ENCODE measurements around the gene EFCAB6. TPM values are rescaled to one million over a fixed set of nuclear protein-coding genes. Genes with fewer than 3 reads are reported as not detected.

The EFCAB6 gene
- total RNA-seq, 1 donor from 2014 or later: 1.5 TPM

DNA sequence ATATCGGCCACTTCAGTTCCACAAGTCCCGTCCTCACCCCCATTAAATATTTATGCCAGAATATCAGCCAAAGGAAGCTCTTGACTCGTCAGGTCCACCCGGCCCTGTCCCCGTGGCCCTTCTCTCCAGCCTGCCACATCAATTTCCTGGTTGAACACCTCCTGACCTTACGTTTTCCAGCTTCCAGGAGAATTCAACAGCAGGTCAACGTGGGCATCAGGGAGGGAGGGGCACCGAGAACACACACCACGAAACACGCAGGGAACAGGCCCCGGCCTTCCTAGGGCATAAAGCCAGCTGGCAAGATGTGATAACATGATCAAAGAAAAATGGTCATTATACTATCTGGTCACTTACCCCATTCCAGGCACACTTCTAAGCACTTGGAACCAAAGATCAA lies 34.9 kb upstream of the EFCAB6 start:
- H3K4me1 Mint-ChIP-seq: no peaks in the 10 kb centered on the region
- no peak for DNase-seq (ENCODE audit: low read depth, low spot score)
- H3K36me3 Mint-ChIP-seq (ENCODE audit: low read depth): no peaks in the 10 kb centered on the region
- no peak overlapping the region for H3K27ac Mint-ChIP-seq (ENCODE audit: unreplicated experiment)
- TF ChIP-seq, protein P1, sequence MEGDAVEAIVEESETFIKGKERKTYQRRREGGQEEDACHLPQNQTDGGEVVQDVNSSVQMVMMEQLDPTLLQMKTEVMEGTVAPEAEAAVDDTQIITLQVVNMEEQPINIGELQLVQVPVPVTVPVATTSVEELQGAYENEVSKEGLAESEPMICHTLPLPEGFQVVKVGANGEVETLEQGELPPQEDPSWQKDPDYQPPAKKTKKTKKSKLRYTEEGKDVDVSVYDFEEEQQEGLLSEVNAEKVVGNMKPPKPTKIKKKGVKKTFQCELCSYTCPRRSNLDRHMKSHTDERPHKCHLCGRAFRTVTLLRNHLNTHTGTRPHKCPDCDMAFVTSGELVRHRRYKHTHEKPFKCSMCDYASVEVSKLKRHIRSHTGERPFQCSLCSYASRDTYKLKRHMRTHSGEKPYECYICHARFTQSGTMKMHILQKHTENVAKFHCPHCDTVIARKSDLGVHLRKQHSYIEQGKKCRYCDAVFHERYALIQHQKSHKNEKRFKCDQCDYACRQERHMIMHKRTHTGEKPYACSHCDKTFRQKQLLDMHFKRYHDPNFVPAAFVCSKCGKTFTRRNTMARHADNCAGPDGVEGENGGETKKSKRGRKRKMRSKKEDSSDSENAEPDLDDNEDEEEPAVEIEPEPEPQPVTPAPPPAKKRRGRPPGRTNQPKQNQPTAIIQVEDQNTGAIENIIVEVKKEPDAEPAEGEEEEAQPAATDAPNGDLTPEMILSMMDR (conservative IDR thresholded peaks at IDR 0.05): no peak
- no peaks in the 10 kb centered on the region for H3K9me3 Mint-ChIP-seq
- no peak overlapping the region for H3K4me3 Mint-ChIP-seq
- no peaks in the 10 kb centered on the region for H3K27me3 Mint-ChIP-seq (ENCODE audit: low read depth)

DNA sequence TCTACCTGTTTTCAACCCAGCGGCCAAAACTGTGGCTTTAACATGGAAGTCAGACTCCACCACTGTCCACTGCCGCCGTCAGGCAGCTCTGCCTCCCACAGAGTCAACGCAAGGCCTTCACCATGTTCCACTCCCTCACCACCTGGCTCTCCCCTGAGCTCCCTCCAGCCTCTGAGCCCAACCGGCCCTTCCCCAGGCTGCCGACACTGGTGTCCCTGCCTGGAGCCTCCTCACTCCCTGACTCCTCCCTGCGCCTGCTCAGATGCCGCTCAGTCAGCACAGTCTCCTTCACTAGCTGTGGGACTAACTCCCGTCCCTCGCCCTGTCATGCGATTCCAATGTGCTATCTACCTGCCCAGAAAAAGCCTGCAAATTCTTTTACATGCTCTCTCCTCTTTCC lies 33.9 kb upstream of the EFCAB6 start:
- Mint-ChIP-seq H3K4me3 (no peak overlapping the region), H3K9me3 (no peaks in the 10 kb centered on the region), H3K36me3 (ENCODE audit: low read depth) (no peaks in the 10 kb centered on the region), H3K27me3 (ENCODE audit: low read depth) (no peaks in the 10 kb centered on the region), H3K27ac (ENCODE audit: unreplicated experiment) (no peak overlapping the region), H3K4me1 (no peaks in the 10 kb centered on the region)
- DNase-seq (ENCODE audit: low read depth, low spot score): no peak
- TF ChIP-seq, protein P1 (conservative IDR thresholded peaks at IDR 0.05): no peak

DNA sequence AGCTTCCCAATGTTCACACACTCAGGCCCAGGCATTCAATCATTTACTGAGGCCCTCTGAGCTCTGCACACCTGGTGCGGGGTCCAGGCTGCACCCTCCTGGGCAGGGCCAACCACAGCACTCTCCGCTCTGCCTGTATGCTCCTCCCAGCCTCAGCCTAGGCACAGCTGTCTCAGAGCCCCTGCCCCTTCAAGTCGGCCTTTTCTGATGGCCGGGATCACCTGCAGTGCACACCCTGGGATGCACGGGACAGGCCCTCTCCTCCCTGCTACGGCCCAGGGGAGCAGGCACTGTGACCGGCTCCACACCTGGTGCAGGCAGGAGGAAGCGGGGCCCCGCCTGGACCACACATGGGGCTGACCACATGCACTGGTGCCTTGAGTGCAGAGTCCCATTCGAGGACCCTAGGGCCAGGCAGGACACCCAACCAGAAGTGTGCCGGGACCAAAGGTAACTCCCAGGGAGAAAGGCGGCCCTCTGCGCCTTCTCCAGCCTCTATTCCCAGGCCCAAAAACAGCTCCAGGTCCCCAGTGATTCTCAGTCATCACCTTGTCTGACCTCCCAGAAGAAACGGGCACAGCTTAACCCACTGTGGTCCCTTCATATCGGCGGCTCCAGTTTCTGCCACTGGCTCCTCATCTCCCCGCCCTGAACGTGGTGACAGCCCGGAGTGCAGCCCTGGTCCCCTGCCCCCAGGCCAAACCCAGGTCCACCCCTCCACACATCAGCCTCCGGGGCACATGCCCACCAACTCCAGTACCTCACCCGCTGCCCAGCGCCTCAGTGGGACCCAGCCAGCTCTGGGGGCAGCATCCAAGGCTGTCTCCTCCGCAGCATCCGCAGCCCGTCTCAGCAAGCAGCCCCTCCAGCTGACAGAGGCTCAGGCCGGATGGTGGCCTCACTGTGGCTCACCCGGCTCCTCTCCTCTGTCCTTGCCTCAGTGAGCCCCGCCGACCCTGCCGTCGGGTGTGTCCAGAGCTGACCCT lies 32.7 kb upstream of the EFCAB6 start:
- Mint-ChIP-seq H3K4me3 (no peak overlapping the region), H3K9me3 (no peaks in the 10 kb centered on the region), H3K36me3 (ENCODE audit: low read depth) (no peaks in the 10 kb centered on the region), H3K4me1 (no peaks in the 10 kb centered on the region), H3K27me3 (ENCODE audit: low read depth) (no peaks in the 10 kb centered on the region), H3K27ac (ENCODE audit: unreplicated experiment) (no peak overlapping the region)
- TF ChIP-seq, protein P1 (conservative IDR thresholded peaks at IDR 0.05): no peak
- DNase-seq (ENCODE audit: low read depth, low spot score): no peak

DNA sequence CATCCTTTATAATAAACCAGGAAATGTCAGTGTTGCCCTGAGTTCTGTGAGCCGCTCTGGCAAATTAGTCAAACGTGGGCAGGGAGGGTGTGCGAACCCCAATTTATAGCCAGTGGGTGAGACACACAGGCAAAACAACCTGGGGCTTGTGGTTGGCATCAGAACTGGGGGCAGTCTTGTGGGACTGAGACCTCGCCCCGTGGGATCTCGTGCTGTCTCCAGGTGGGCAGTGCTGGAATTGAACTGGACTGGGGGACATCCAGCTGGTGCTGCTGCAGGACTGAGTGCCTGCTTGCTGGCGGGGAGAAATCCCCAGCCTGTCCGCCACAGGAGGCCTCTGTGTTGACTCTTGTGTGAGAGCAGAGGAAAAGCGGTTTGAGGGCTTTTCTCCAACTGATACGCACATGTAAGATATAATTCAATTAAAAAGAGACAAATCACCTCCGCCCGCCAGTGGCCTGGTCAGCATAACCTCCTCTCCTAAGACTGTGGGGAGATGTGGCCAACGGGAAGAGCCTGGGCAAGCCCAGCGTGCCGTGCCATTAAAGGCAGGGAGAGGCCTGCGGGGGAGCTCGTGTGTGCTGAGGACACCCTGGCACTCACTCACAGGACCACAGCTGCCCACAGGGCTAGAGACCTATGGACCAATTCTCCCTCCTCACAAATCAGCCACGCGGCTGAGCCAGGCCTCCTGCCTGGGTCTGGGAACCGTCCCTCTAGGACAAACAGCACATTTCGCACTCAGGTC lies 31.9 kb upstream of the EFCAB6 start:
- Mint-ChIP-seq H3K4me3 (no peak overlapping the region), H3K27ac (ENCODE audit: unreplicated experiment) (no peak overlapping the region), H3K9me3 (no peaks in the 10 kb centered on the region), H3K27me3 (ENCODE audit: low read depth) (no peaks in the 10 kb centered on the region), H3K36me3 (ENCODE audit: low read depth) (no peaks in the 10 kb centered on the region), H3K4me1 (no peaks in the 10 kb centered on the region)
- TF ChIP-seq, protein P1 (conservative IDR thresholded peaks at IDR 0.05): no peak
- DNase-seq (ENCODE audit: low read depth, low spot score): no peak

DNA sequence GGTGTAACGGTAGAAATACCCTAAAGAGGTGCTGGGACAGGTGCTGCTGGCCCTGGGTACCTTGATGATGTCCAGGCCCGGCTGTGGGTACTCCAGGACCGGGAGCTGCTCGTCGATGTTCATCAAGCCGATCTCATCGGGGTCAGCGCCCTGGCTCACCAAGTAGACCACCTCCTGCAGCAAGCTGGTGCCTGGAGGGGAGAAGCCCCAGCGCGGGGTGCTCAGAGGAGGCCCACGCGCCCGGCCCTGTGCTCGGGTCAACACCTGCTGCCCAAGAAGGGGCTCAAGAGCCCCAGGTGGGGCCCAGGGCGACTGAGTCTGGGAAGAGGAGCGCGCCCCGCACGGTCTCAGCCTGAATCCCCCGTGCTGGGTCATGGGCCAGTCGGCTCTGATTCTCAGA lies 29.6 kb upstream of the EFCAB6 start:
- H3K27me3 Mint-ChIP-seq (ENCODE audit: low read depth): no peaks in the 10 kb centered on the region

More for the DNA sequence above, 29.6 kb upstream of the EFCAB6 start:
- no peaks in the 10 kb centered on the region for H3K36me3 Mint-ChIP-seq (ENCODE audit: low read depth)
- no peaks in the 10 kb centered on the region for H3K9me3 Mint-ChIP-seq
- no peak for DNase-seq (ENCODE audit: low read depth, low spot score)
- no peak overlapping the region for H3K27ac Mint-ChIP-seq (ENCODE audit: unreplicated experiment)
- TF ChIP-seq, protein P1 (conservative IDR thresholded peaks at IDR 0.05): no peak
- no peak overlapping the region for H3K4me3 Mint-ChIP-seq
- no peaks in the 10 kb centered on the region for H3K4me1 Mint-ChIP-seq
